IPS DF 19.7 (cell line): ENCODE measurements around the gene ORMDL3.
"Not testable (repeated sequence)": the region's sequence is repeated elsewhere in the genome, so short reads cannot be mapped to it uniquely, and the experiment has no call there.

Experiments used
- DNase-seq: peaks from one replicate; pipeline ENCODE4 v3.0.0-alpha.2; 2013; ENCODE audit warnings: low read depth, low spot score

Gene ORMDL3

DNA sequence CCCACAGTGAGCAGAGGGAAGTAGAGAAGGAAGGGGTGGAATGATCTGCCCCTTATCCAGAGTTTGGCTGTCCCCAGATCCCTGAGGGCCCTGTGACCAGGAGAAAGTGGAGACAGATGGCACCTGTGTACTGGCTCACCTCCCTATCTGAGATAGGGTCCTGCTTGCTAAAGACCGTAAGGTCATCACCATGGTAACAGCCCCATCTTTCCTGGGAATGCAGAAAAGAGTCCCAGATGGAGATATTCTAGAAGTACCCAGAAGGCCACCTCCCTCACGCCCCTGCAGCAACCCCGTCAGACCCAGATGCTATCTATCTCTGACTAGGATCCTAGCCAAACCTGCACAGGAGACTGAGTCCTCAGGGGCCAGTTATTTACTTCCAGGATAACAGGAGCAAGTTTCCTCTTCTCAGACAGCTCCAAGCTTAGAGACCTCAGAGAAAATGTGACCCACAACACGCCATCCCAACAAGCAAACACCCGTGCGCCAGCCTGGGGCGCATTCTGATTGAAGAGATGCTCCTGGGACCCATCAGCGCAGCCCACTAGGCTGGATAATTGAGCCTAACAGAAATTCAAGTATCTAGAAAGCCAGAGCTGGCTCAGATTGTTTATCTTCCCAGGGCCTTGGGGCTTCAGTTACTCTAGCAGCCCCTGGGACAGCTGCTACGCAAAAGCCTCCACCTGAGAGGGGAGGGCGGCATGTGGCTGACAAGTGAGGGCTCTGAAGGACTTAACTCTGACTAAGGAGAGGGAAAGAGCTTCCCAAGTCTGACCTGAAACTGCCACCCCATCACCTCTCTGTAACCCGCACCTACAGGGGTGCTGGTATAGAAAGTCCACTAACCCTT is 1.9 kb downstream of the ORMDL3 start:
- DNase-seq = no peak

DNA sequence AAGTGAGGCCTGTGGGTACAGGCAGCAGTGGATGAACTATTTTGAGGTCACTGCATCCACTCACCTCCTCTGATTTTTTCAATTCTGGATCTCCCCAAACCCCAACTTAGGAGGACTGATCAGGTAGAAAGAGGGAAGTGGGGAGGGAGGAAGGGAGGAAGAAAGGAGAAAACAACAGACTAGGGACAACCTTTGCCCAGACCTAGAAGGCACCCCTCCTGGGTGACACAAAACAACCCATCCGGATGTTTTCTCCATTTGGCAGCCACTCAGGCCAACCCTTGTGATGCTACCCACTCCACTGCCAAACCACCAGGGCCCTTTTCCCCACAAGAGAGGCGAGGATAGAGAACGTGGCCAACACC is 2.7 kb downstream of the ORMDL3 start:
- no peak for DNase-seq

GRCh38 chr17:39923836-39924690 is 3.3 kb downstream of the ORMDL3 start:
- DNase-seq = no peak

DNA sequence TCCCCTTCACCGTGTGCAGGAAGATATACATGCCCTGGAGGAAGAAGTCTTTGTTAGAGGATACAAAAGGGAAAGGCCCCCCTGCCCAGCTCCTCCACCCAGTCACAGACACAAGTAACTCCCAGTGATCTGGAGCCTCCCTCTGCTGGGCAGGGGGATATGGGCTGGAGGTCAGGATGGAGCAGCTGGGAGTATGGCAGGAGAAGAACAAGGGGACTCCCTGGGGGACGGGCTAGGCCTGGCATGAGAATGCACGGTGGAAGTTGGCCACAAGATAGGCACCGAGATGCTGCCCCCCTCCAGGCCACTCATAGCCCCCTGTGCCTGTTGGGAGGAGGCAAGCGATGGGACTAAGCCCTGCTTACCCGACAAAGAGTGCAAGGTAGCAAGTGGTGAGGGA is 4.2 kb downstream of the ORMDL3 start:
- no peak for DNase-seq

DNA sequence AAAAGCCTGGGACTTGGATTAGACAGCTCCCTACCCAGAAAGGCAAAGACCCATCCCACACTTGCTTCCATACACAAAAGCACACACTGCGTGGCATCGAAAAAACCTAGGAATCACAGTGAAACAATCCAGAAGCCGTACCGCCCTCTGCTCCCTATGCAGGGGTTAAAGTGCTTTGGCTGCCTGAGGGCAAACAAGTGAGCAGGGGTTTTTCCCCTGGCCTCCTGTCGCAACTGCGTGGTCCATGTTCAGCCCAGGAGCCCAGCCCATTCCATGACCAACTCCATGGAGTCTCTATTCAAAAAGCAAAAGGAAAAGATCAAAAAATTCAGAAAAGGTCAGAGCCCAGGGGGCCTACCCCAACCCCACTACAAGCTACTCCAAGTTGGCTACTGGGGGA is 5.4 kb downstream of the ORMDL3 start:
- DNase-seq = no peak

- DNase-seq = no peak
These were observed 6.1 kb downstream of the ORMDL3 start for GRCh38 chr17:39921323-39921722.

DNA sequence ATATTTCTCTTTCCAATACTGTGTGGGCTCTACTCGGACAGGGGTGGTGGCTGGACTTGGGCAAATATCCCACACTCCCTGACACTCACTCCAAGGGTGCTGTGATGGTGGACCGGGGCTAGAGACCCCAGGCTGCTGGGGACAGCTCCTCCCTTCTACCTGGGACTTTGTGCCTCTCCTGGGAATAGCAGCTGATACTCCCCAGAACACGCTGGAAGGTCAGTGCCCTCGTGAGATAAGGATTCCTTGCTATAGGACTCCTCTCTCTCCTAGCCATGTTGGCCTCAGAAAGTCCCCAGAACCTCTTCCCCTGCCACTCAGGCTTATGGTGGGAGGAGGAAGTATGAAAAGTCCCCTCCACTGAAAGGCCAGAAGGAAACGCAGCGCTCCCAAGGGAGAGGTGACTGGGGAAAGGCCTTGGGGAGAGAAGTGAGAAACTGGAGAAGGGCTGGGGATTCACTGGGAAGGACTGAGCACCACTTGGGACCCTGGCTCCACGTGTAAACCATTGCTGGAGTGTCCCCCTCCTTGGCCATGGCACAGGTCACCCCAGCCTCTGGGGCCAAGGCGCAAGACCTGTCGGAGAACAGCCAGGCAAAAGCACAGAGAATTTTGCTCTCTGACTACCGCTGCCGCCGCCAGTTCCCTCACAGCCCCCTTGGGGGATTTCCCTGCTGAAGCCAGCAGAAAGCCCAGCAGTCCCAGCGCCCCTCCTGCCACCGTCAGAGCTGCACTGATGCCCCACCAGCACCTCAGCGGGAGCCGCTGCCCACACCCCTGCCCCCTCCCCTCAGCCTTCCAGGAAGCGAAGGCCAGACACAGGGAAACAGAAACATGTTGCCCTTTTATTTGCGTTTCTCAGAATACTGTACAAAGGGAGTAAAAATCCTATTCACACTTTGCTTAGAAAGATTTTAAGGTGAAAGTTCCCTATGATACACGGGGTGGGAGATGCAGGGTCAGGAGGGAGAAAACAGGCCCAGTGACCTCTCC is 6.9 kb downstream of the ORMDL3 start:
- DNase-seq = no peak

- no peak for DNase-seq
These were observed 8.2 kb downstream of the ORMDL3 start for GRCh38 chr17:39919087-39919683.

- no peak for DNase-seq
These were observed 10.5 kb downstream of the ORMDL3 start for GRCh38 chr17:39916918-39917317.

DNA sequence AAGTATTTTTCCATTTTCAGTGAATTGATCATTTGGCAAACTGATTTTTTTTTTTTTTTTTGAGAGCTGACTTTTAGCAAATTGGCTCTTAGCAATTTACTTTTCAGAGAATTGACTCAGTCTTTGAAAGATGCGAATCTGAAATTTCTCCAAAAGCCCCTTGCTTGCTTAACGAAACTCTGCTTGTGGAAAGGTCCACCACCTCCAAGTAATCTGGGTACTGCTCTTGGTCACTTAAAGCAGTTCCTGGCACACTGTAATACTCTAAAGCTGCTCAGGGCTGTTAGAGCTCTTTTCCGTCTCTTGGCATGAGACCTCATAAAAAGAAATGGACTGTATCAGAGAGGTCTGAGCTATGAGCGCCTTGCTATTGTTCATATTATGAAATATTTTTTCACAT is 11.8 kb downstream of the ORMDL3 start:
- no peak for DNase-seq

DNA sequence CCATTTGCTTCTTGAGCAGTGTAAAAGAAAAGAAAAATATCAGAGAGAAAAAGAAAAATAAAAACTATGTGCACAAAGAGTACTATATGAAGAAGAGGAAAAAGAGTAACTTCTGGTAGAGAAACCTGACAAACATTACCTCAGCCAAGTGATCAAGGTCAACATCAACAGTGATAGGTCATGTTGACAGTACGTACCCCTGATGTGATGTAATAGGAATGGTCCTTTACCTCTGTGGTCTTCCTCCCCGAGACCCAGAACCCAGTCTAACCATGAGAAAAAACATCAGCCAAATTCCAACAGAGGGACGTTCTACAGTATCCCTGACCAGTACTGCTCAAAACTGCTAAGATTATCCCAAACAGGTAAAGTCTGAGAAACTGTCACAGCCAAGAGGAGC is 13.4 kb downstream of the ORMDL3 start:
- DNase-seq = no peak

DNA sequence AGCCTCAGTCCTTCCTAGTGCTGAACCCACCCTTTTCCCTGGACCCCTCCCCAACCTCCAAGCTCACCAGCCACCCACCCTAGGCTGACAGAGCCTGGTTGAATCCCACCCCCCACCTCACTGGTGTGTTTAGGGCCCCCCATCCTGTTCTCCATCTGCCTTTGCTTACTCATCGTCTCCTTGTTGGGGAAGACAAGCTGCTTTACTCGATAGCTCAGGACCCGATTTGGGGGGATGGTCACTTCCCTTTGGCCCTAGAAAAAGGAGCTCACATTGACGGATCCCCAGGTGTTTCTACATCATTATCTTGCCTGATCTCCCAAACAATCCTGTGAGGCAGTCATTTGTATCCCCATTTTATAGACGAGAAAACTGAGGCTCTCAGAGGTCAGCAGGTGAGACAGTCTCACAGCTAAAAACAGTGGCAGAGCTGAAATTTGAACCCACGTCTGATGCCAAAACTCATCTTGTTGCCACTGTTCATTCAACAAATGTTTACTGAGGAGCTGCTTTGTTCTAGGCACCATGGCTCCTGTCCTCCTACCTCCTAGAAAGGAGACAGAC is 18.5 kb downstream of the ORMDL3 start:
- DNase-seq = no peak

DNA sequence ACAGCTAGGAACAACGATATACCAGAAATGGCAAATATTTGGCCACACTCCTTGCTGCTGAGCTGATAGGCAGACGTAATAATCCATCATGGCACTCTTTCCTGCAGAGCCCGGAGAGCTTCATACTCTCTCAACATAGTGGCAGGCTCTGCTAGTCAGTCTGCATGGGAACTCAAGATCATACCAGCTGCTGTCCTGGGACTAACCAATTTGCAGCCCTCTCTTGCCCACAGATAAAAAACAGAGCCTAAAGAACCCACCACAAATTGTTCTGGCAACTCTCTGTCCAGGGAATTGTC is 22.5 kb downstream of the ORMDL3 start:
- DNase-seq = no peak

DNA sequence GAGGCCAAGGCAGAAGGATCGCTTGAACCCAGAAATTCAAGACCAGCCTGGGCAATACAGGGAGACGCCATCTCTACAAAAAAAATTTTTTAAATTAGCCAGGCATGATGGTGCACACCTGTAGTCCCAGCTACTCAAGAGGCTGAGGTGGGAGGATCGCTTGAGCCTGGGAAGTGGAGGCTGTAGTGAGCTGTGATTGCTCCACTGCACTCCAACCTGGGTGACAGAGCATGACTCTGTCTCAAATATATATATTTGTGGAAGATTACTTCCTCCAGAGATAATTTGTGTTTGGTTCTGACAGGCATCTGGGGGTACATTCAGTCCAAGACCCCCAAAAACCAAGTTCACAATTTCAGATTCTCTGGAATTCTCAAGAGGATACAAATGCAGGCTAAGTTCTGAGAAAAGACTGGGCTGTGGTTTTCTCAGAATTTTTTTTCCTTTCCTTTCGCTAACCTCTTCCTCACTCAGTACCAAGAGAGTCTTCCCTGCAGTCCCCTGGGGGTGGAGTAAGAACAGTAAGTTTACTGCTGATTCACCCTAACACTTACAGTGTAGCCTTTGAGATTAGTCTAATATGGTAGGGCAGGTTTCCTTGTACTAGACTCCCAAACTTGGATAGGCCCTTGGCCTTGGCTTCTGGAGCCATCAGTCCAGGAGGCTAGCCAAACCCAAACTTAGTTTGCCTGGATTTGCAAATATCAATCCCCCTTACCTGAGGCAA is 24.1 kb downstream of the ORMDL3 start:
- no peak for DNase-seq

DNA sequence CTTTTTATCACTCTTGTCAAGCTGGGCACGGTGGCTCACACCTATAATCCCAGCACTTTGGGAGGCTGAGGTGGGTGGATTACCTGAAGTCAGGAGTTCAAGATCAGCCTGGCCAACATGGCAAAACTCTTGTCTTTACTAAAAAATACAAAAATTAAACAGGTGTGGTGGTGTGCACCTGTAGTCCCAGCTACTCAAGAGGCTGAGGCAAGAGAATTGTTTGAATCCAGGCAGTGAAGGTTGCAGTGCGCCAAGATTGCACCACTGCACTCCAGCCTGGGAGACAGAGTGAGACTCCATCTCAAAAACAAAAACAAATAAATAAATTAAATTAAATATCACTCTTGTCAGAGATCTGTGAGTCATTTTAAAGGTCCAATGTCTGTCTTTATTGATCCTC is 25.4 kb downstream of the ORMDL3 start:
- not testable (repeated sequence) for DNase-seq

GRCh38 chr17:39899215-39899614 is 28.2 kb downstream of the ORMDL3 start:
- no peak for DNase-seq

- no peak for DNase-seq
These were observed 29.3 kb downstream of the ORMDL3 start for GRCh38 chr17:39898088-39898487.

- DNase-seq = no peak
These were observed 32.6 kb downstream of the ORMDL3 start for GRCh38 chr17:39894681-39895376.

GRCh38 chr17:39889200-39889599 is 38.2 kb downstream of the ORMDL3 start:
- no peak for DNase-seq

DNA sequence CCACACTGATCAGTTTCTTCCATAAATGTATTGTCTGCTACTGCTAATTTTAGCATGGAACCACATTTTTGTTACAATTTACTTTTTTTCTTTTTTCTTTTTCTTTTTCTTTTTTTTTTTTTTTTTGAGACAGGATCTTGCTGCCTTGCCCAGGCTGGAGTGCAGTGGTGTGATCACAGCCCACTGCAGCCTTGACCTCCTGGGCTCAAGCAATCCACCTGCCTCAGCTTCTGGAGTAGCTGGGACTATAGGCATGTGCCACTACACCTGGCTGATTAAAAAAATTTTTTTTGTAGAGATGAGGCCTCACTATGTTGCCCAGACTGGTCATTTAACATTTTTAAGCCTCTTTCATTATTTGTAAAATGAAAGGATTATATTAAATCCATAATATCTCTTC is 40.3 kb downstream of the ORMDL3 start:
- DNase-seq = no peak
